ENCODE results near the gene TNS3.

TNS3 gene

DNA sequence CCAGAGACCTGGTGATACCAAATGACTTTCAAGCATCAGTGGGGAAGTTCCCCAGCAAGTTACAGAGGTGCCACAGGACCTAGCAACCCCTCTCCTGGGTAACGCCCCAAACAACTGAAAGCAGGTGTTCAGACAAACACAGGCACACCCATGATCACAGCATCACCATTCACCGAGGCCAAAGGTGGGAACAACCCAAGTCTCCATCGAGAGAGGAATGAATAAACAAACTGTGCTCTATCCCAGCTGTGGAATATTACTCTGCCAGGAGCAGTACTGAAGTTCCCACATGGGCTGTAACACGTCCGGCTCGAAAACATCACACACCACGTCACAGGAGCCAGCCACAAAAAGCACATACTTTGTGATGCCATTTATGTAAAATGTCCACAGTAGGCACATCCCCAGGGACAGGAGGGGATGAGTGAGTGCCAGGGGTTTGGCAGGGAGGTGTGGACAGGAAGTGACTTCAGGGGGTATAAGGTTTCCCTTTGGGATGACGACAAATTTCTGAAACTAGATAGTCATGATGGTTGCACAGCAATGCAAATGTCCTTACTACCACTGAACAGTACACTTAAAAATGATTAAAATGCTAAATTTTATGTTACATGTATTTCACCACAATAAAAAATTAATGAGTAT is 222.8 kb downstream of the TNS3 start:
- DNase-seq = no peak

DNA sequence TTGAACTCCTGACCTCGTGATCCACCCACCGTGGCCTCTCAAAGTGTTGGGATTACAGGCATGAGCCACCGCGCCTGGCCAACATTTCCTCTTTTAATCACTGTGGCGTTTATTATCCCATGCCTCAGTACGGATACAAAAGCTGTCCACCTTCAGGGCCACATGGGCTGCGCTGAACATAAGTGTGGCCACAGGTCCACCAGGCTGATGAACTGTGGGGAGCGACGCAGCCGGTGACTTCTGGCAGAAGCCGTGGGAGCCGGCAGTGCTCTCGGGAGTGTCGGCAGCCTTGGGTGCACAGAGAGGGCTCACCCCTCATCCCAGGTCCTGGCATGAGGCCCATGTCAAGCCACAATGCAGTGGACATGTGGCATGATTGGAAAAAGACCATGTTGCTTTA is 223.6 kb downstream of the TNS3 start:
- no peak for DNase-seq

DNA sequence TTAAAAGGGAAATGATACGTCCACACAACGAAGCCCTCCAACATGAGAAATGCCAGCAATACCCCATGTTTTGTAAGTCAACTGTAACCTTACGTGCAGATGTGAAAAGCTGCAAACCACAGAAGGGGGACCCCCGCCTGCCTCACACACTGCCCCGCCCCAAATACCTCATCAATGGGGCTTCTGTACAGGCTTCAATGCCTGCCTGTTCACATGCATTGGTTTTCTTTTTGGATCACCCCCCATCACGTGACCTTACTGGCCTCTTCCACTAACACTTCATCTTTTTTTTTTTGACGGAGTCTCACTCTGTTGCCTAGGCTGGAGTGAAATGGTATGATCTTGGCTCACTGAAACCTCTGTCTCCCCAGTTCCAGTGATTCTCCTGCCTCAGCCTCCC is 224.0 kb downstream of the TNS3 start:
- no peak for DNase-seq

DNA sequence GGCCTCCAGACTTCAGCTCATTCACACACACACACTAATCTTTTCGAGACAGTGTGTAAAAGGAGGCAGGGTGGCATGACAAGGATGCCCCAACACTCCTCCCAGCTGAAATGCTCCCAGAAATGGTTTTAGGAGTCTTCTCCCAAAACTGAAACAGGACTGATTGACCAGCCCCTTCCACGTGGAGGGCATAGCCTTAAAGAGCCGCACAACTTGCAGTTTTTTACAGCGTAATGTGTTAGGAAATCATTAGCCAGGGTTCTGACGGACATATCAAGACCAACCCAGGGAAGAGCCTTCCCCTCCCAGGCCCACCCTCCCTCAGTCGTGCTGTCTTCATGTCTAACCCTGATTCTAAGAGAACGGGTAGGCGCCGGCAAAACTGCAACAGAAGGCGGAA is 224.6 kb downstream of the TNS3 start:
- no peak for DNase-seq

DNA sequence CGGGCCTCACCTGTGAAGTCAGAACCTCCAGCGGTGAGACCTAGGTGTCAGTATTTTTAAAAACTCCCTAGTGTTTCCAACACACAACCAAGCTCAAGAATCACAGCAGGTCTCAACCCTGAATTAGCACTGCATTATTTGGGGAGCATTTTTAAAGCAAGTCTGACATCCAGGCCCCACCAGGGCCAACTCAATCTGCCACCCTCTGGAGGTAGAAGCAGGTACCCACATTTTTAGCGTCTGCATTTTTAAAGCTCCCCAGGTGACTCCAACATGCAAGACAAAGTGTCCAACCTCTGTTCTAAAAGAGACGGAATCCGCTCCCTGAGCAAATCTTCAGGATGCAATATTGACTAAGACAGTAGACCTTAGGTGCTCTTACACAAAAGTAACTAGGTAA is 225.7 kb downstream of the TNS3 start:
- DNase-seq = no peak

DNA sequence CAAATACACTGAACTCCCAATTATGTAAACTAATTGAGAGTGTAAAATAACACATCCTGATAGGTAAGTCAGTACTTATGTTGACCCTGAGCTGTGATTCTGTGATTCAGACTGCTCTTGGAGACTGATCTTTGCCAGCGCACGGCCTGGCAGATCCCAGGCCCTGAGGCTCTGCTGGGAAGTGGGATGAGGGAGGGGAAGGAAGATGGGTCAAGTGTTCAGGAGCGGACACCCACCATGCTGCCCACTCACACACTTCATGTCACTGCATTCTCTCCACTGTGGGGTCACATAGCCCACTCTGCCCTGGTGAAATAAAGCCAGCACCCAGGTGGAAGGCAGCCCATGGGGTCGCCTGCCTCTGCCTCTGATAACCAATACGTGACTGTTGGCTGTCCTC is 226.2 kb downstream of the TNS3 start:
- DNase-seq = no peak

DNA sequence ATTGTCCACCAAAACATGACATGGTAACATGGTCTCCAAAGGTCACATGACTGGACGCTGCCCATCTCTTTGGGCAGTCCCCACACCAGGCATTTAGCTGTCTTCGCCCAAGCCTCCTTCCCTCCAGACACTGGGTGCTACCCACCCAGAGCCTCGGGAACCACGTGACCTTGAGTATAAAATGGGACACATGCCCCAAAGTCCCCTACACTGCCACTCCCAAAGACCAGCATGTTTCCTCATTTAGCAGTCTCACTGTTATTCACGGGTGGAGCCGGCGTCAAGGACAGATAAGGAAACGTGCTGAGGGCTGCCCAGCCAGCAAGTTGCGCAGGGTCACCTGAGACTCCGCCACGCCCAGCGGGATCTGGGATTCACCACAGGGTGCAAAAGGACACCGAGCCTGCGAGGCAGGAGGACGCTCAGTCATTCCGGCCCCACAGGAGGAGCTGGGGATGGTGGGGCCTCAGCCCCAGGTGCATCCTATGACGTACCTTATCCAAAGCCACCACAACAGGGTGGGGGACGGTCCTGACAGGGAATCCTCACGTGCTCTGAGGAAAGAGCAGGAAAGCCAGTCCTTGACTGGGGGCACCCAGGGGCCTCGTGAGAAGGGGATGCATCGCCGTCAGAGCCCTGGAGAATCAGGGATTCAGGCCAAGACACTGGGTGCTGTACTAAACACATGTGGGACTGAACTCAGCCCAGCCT is 226.9 kb downstream of the TNS3 start:
- no peak for DNase-seq

DNA sequence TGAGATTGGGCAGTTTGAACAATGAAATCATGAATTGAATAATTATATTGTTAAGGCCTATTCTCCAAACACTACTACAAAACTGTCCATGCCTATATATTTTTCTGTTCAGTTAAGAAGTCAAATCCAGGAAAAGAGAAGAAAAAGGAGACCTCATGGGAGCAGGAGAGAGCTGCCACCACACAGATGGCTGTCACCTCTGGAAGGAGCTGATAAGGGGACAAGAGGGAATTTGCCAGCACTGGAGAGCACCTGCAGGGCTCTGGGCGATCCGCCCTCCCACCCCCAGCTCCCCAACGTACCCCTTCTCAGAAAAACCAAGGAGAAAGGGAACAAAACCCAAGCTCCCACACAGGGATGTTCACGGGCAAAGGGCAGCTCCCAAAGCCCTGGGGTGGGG is 227.8 kb downstream of the TNS3 start:
- DNase-seq = no peak

DNA sequence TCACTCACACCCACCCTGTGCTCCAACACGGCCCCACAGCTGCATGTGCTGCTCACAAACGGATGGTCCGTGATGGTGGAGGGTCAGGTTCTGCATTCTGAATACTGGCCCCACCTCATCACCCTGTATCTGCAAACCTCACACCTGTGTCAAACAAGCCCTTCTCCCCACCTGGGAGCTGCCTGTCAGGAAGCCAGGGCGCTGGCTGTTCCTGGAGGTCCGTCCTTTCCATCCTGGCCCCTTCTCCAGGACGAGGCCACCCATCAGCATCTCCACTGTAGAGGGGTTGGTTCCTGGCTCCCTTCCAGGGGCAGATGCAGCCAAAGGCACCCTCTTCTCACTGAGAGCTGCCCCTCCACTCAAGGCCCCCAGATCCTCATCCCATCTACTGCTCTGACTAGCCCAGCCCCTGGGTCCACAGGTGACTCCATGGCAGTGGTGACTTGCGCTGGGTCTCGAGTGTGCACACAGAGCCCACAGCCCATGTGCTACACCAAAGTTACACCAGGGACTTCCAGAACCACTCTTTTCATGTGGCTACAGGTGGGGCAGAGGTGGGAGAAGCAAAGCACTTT is 229.4 kb downstream of the TNS3 start:
- no peak for DNase-seq

DNA sequence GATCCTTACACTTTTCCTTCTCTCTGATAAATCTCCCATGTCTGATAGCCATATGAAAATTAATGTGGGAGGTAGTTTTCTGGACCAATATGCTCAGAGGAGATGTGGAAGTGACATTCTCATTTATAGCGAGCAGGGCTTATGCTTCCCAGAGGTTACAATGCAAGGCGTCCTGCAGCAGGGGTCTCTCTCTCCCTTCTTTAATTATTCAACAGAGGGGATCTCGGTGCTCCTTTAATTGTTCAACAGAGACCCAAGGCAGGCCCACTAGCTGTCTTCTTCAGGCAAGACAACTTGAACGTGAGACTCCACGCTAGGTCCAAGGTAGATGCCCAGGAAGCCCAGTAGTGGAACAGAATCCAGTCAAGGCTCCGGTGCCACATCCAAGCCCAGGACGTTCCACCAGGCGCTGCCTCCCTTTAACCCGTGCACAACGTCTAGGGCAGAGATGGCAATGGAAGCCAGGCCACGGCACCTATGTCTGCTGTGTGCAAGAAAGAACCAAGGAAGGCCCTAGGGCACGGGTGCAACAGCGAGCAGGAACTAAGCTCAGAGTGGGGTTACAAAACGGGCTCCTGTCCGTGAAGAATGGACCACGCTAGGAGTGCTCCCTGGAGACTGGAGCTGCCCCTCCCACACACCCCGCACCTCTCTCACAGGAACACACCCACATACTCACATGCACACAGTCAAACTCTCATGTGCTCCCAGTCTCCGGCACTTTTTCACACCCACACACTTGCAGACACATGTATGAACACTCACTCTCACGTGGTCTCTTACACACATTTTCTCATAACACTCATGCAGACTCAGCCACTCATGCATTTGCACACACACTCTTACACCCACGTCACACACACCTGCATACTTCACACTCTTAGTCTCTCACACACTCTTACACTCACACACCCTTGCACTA is 230.4 kb downstream of the TNS3 start:
- no peak for DNase-seq

DNA sequence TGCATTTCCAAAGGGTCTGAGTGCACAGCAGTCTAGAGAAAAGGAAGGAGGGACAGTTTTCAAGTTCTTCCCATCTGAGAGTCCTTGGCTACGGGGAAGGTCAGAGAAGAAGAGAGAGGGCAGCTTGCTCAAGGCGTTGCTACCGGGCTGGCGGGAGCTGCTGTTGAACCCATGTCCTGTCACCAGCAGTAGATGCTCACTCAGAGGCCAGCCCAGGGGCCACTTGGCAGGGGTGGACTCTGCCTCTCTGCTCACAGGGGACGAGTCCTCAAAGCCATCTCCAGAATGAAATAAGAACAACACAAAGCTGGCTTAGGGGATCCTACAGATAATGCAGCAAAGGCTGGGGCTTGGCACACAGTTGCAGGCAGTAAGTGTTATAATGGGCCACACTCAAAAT is 231.5 kb downstream of the TNS3 start:
- no peak for DNase-seq

DNA sequence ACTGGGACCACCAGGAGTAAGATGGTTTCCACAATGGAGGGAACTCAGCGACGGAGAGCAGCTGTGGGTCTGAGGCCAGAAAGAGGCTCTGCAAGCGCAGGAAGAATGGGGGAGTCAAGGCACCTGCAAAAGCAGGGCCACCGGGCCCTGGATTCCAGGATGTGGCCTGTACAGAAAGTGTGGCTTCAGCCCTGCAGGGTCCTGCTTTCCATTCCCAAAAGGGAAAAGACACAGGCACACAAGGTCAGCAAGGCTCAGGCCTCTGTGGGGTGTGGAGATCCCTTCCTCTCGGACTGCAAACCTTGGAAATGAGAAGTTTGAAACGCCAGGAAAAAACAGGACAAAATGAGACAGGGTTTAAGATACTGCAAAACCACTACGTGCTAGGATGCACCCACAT is 232.5 kb downstream of the TNS3 start:
- no peak for DNase-seq

DNA sequence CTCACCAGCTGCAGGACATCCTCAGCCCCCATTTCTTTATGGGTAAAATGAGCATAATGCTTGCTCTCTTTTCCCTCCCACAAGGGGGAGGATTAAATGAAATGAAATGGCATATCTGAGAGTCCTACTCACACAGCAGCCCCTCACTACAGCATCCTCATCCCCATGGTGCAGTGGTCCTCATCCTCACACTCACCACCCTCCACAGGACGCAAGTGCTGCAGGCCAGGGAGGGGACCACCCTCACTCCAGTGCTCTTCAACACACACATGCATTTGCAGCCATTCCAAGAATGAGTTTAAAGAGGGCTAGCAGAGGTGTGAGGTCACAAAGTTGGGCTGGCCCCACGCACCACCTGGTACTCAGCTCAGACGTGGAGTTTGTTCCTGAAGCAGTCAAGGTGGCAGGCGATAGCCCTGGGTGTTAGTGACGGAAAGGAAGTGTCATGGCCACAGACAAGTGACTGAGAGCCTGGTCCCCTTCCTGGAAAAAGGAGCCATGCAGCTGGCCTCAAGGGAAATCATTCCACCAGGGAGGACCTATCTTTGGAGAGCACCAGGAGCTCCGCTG is 234.0 kb downstream of the TNS3 start:
- DNase-seq = no peak

DNA sequence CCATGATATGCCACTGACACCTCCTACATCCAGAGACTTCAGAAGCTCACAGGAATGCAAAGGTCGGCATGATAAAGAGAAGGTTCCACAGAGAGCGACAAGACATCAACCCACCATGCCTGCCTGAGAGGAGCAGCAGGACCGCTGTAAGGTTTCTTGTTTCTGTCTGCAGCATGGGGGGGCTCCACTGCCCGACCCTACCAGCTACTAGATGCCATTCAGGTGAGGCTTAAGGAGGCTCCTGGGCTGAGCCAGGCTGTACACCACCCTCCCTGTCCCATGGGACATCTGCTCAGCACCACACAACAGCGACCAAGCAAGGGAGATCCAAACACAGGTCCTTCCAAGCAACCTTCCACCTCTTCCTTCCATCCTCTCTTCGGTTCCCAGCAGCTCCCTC is 234.6 kb downstream of the TNS3 start:
- DNase-seq = no peak

DNA sequence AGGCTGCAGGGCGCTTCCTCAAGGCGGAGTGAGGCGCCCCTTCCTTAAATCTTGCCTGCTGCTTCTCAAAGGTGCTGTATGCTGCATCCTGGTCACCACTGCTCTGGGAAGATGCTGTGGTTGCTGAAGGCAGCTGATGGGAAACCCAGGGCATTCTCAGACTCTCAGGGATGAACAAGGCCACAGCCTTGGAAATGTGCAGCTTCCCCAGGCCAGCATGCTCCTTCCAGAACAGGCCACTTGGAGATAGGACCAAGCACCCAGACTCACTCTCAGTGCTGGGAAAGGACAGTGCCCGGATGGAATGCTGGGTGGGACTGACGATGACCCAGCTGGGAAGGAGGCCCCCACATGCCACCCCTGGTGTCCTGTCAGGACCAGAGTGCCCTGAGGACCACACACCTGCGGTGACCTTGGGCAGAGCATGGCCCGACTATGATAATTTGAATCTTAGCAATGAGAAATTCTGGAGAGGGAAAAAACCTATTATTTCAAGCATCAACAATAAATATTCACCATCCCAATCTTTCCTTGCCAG is 235.5 kb downstream of the TNS3 start:
- no peak for DNase-seq

DNA sequence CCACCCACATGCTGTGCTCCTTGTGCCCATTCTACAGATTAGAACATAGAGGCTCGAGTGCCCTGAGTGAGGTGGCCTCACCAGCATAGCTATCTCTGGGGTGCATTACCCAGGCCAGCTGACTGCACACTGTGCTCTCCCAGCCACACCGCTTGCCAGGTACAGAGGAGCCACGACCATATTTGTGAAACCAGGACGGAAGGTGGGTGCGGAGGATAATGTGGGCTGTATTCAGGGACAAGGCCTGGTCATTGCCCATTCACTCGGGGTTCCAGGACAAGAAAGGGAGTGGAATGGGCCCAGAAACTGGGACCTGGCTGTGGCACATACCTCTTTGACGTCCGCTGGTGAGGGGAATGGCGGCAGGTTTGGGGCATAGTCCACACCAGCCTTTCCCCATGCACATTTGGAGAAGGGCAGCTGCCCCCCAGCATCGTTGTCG is 236.0 kb downstream of the TNS3 start:
- DNase-seq = no peak

DNA sequence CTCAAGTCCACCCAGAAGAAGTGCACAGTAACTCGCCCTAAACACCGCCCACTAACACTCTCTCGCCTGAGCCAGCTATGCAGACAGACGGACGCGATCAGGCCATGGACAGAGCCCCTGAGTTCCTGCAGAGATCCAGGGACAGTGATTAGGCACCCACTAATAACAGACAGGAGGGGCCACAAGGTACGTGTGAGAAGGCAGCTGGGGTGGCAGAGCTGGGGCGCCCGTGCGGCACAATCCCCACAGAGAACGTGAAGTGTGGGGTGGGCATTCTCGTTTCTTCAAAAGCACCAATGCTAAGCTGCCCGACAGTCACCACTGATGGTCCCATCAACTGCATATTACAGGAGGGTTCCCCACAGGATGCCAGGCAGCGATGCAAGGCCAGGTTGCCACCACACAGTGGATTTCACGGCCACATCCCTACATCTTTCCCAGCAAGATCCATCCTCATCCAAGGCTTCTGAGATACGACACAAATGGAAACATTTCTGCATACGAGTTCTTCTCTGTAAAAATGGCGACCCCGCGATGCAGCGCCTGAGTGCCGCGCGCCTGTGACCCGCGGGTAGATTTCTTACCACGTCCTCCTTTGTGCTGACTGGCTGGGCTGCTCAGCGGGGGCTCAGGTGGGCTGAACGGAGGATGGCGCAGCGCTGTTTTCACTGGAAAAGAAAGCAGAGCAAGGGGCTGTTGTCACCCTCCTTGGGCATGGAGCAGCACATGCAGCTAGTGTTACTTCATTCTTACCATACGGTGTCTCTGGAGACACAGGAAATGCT is 237.5 kb downstream of the TNS3 start:
- no peak for DNase-seq

DNA sequence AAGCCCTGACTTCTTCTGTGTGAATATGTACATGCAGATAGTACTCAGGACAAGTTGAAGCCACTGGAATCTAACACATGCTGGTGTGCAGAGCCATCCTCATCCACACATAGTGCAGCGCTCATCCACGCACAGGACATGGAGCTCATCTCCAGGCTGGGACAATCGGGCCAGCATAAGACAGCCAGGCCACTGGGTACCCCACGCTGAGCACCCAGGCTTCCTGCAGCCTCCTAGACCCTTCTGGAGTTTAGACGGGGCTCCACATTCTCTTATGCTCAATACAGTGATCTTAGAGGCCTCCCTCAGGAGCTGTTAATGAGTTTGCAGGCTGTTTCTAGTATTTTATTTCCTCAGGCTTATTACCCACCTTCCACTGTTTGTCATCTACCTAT is 238.9 kb downstream of the TNS3 start:
- no peak for DNase-seq

DNA sequence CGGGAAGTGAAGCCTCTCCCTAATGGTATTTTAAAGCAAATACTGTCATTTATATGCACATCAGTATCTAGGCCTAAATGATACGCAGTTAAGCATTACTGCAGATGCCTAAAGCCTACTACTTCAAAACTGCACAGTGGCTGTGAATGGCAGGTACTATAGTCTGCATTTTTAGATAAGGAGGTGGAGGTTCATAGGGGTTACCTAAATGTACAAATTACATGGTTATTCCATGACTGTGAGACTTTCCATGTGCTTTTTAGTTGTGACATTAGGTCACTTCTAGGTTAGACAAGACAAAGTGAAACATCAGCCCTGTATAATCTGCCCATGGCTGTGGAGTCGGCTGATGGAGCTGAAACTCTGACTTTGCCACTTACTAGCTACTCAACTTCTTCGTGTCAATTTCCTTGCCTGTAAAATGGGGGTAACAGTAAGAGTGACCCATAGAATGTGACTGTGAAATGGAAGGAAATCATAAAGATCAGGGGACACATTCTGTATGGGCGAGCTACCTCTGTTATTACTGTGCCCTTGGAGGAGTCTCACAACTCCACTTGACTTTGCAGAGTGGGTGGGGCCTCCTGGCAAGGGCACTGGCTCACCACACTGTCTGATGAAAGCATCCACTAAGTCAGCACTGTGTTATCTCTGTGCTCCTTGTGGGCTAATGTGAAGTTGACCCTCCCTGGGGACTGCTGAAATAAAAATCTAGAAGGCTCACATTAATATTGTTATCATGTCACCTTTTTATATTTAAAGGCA is 239.4 kb downstream of the TNS3 start:
- DNase-seq = no peak

DNA sequence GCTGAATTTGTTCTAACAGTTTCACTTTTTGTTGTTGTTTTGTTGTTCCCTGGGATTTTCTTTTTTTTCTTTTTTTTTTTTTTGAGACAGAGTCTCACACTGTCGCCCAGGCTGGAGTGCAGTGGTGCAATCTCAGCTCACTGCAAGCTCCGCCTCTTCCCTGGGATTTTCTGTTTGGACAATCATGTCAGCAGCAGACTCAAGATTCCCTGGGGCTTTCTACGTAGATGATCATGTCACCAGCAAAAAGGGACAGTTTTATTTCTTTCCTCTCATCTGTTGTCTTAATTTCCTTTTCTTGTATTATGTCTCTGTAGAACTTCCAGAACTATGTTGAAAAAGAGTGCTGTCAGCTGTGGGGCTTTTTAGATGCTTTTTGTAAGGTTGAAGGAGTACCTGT is 241.4 kb downstream of the TNS3 start:
- DNase-seq = no peak

DNA sequence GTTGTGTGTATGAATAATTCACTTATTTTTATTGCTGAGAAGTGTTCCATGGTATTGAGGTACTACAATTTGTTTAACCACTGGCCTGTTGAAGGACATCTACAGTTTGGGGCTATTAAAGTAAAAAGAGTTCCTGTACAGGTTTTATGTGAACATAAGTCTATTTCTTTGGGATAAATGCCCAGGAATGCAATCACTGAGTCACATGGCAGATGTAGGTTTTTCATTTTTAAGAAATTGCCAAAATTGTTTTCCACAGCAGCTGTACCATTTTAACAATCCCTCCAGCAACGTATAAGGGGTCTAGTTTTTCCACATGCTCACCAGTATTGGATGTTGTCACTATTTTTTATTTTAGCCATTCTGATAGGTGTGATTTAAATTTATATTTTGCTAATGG is 243.9 kb downstream of the TNS3 start:
- peak; percentile 36 for DNase-seq
